ENCODE measurements around the gene PSMG4. TPM values are rescaled to one million over a fixed set of nuclear protein-coding genes. Genes with fewer than 3 reads are reported as not detected.

The PSMG4 gene
- total and polyA plus RNA-seq, 10 of the 15 experiments (the other 5 are each of a cell fraction or from before 2014, with no cell fraction given): 7.1 to 62.6 (median 29.8) TPM

DNA sequence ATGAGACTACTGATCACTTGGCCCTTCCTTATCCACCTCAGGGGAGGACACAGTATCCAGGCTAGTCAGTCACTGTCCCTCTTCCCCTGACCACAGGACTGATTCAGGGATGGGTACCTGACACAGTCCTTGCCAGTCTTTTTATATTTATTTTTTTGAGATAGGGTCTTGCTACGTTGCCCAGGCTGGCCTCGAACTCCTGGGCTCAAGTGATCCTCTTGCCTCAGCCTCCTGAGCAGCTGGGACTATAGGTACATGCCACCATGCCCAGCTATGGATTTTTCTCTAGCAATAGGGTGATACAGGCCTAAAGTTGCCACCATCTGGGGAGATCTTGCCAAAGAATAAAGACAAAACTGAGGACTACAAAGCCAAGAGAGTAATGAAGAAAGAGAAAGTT lies 41.5 kb upstream of the PSMG4 start:
- no peaks in the 10 kb centered on the region for H3K27me3 ChIP-seq (replicated peaks in 1 of 2; ENCODE audit: control insufficient read depth in 2 of 2, insufficient read depth in 2 of 2, low read length in 1 of 2)
- ATAC-seq (no peak), FAIRE-seq (no peak), DNase-seq (ENCODE audit: low read depth, low spot score) (no peak)
- no TSS peak for BruUV-seq (replicated peaks)
- no peak overlapping the region for H3K27ac ChIP-seq (ENCODE audit: control insufficient read depth, insufficient read depth)
- 25% methylated on average over 2 of the region's 2 CpGs for WGBS (ENCODE audit: insufficient coverage, insufficient replicate concordance, low lambda C conversion rate, missing lambda C conversion rate)
- RAD21 ChIA-PET (ENCODE audit: unreplicated experiment): no interaction called here
- H4K20me1 ChIP-seq (ENCODE audit: control insufficient read depth, insufficient read depth): no peaks in the 10 kb centered on the region
- H3K4me2 ChIP-seq (ENCODE audit: control insufficient read depth, insufficient read depth): no peak overlapping the region
- POLR2A ChIA-PET: no interaction called here
- H3K36me3 ChIP-seq (ENCODE audit: control insufficient read depth in 2 of 2, insufficient read depth in 2 of 2, low read length in 1 of 2): no peaks in the 10 kb centered on the region
- H2AFZ ChIP-seq (ENCODE audit: control insufficient read depth, low read depth, low read length): no peak overlapping the region
- no peak overlapping the region for H3K9ac ChIP-seq (ENCODE audit: control insufficient read depth, insufficient read depth, low read length)
- SMC1A ChIA-PET (ENCODE audit: uncharacterized antibody, unreplicated experiment): no interaction called here
- CTCF ChIA-PET: interaction anchor here (1.0 kb wide), 1 partner anchor 18 kb away, joined by 3 read pairs; no protein-coding TSS in a partner anchor
- no peak for TF ChIP-seq EZH2 (IDR thresholded peaks at IDR 0.05; ENCODE audit: borderline replicate concordance, control insufficient read depth, low read depth, low read length)
- TF ChIP-seq POU2F2 (IDR thresholded peaks at IDR 0.05; ENCODE audit: borderline replicate concordance, low read depth, low read length): no peak
- no peak for TF ChIP-seq ASH2L (IDR thresholded peaks at IDR 0.05; ENCODE audit: borderline replicate concordance, low read depth)
- no peak for TF ChIP-seq FOXM1 (IDR thresholded peaks at IDR 0.05; ENCODE audit: low read depth, low read length)
- TF ChIP-seq, protein P1, sequence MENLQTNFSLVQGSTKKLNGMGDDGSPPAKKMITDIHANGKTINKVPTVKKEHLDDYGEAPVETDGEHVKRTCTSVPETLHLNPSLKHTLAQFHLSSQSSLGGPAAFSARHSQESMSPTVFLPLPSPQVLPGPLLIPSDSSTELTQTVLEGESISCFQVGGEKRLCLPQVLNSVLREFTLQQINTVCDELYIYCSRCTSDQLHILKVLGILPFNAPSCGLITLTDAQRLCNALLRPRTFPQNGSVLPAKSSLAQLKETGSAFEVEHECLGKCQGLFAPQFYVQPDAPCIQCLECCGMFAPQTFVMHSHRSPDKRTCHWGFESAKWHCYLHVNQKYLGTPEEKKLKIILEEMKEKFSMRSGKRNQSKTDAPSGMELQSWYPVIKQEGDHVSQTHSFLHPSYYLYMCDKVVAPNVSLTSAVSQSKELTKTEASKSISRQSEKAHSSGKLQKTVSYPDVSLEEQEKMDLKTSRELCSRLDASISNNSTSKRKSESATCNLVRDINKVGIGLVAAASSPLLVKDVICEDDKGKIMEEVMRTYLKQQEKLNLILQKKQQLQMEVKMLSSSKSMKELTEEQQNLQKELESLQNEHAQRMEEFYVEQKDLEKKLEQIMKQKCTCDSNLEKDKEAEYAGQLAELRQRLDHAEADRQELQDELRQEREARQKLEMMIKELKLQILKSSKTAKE (IDR thresholded peaks at IDR 0.05; ENCODE audit: low read depth, poor library complexity, severe bottlenecking): no peak
- TF ChIP-seq TCF7 (IDR thresholded peaks at IDR 0.05; ENCODE audit: borderline replicate concordance): no peak
- no peak for TF ChIP-seq PAX8 (IDR thresholded peaks at IDR 0.05)
- TF ChIP-seq ZNF384 (IDR thresholded peaks at IDR 0.05; ENCODE audit: borderline replicate concordance, low read depth, low read length): no peak
- no peak for TF ChIP-seq SUZ12 (IDR thresholded peaks at IDR 0.05; ENCODE audit: unreplicated experiment)
- TF ChIP-seq, protein P2, sequence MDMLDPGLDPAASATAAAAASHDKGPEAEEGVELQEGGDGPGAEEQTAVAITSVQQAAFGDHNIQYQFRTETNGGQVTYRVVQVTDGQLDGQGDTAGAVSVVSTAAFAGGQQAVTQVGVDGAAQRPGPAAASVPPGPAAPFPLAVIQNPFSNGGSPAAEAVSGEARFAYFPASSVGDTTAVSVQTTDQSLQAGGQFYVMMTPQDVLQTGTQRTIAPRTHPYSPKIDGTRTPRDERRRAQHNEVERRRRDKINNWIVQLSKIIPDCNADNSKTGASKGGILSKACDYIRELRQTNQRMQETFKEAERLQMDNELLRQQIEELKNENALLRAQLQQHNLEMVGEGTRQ (IDR thresholded peaks at IDR 0.05; ENCODE audit: borderline replicate concordance, low read depth, low read length): no peak
- TF ChIP-seq, protein P3, sequence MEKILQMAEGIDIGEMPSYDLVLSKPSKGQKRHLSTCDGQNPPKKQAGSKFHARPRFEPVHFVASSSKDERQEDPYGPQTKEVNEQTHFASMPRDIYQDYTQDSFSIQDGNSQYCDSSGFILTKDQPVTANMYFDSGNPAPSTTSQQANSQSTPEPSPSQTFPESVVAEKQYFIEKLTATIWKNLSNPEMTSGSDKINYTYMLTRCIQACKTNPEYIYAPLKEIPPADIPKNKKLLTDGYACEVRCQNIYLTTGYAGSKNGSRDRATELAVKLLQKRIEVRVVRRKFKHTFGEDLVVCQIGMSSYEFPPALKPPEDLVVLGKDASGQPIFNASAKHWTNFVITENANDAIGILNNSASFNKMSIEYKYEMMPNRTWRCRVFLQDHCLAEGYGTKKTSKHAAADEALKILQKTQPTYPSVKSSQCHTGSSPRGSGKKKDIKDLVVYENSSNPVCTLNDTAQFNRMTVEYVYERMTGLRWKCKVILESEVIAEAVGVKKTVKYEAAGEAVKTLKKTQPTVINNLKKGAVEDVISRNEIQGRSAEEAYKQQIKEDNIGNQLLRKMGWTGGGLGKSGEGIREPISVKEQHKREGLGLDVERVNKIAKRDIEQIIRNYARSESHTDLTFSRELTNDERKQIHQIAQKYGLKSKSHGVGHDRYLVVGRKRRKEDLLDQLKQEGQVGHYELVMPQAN (conservative IDR thresholded peaks at IDR 0.05): no peak
- TF ChIP-seq EED (IDR thresholded peaks at IDR 0.05; ENCODE audit: low read depth): no peak
- TF ChIP-seq TARDBP (IDR thresholded peaks at IDR 0.05; ENCODE audit: borderline replicate concordance): no peak
- no peak for TF ChIP-seq RB1 (IDR thresholded peaks at IDR 0.05; ENCODE audit: borderline replicate concordance)
- no peak for TF ChIP-seq CHD2 (IDR thresholded peaks at IDR 0.05; ENCODE audit: borderline replicate concordance, low read depth, low read length)
- TF ChIP-seq BHLHE40 (IDR thresholded peaks at IDR 0.05; ENCODE audit: borderline replicate concordance in 1 of 2, low read depth in 2 of 2, low read length in 1 of 2): no peak
- TF ChIP-seq E4F1 (IDR thresholded peaks at IDR 0.05; ENCODE audit: borderline replicate concordance, partially characterized antibody): no peak
- no peaks in the 10 kb centered on the region for H3K4me1 ChIP-seq (ENCODE audit: control insufficient read depth, insufficient read depth, low read length)
- intact Hi-C loops (cut with micrococcal nuclease; ENCODE audit: unreplicated experiment): no loop called here
- no peaks in the 10 kb centered on the region; the same call in 2 of the 3 replicates for H3K9me3 ChIP-seq (replicated peaks; ENCODE audit: control insufficient read depth, insufficient read depth, low read length)
- no peak overlapping the region for H3K4me3 ChIP-seq
- H3K79me2 ChIP-seq (ENCODE audit: control insufficient read depth, insufficient read depth, low read length): no peaks in the 10 kb centered on the region
- in situ Hi-C loops (cut with MboI): no loop called here

Data from GM12878 (cell line).